ENCODE measurements around the gene PLEKHG4.

The PLEKHG4 gene

DNA sequence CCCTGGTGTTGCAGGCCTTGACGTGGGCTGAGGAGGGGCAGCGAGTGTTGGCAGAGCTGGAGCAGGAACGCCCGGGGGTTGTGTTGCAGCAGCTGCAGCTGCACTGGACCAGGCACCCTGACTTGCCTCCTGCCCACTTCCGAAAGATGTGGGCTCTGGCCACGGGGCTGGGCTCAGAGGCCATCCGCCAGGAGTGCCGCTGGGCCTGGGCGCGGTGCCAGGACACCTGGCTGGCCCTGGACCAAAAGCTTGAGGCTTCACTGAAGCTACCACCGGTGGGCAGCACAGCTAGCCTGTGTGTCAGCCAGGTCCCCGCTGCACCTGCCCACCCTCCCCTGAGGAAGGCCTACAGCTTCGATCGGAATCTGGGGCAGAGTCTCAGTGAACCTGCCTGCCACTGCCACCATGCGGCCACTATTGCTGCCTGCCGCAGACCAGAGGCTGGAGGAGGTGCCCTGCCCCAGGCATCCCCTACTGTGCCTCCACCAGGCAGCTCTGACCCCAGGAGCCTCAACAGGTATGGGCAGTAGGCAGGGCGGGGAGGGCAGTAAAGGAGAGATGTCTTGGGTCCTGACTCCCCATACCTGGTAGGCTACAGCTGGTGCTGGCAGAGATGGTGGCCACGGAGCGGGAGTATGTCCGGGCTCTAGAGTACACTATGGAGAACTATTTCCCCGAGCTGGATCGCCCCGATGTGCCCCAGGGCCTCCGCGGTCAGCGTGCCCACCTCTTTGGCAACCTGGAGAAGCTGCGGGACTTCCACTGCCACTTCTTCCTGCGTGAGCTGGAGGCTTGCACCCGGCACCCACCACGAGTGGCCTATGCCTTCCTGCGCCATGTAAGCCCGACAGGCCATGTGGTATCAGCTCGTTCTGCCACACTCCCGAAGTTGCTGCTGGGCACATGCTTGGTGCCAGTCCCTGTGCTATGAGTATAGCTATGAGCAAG, 5.6 kb downstream of the PLEKHG4 start:
- TF ChIP-seq POLR2AphosphoS5 (IDR thresholded peaks at IDR 0.05; ENCODE audit: low read depth) (no peak), GABPA (IDR thresholded peaks at IDR 0.05; ENCODE audit: low read depth) (no peak), SPI1 (IDR thresholded peaks at IDR 0.05; ENCODE audit: borderline replicate concordance, low read depth) (no peak)
- TF ChIP-seq, protein P1, sequence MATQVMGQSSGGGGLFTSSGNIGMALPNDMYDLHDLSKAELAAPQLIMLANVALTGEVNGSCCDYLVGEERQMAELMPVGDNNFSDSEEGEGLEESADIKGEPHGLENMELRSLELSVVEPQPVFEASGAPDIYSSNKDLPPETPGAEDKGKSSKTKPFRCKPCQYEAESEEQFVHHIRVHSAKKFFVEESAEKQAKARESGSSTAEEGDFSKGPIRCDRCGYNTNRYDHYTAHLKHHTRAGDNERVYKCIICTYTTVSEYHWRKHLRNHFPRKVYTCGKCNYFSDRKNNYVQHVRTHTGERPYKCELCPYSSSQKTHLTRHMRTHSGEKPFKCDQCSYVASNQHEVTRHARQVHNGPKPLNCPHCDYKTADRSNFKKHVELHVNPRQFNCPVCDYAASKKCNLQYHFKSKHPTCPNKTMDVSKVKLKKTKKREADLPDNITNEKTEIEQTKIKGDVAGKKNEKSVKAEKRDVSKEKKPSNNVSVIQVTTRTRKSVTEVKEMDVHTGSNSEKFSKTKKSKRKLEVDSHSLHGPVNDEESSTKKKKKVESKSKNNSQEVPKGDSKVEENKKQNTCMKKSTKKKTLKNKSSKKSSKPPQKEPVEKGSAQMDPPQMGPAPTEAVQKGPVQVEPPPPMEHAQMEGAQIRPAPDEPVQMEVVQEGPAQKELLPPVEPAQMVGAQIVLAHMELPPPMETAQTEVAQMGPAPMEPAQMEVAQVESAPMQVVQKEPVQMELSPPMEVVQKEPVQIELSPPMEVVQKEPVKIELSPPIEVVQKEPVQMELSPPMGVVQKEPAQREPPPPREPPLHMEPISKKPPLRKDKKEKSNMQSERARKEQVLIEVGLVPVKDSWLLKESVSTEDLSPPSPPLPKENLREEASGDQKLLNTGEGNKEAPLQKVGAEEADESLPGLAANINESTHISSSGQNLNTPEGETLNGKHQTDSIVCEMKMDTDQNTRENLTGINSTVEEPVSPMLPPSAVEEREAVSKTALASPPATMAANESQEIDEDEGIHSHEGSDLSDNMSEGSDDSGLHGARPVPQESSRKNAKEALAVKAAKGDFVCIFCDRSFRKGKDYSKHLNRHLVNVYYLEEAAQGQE (IDR thresholded peaks at IDR 0.05; ENCODE audit: insufficient replicate concordance, low read depth), result no peak
- TF ChIP-seq, protein P2, sequence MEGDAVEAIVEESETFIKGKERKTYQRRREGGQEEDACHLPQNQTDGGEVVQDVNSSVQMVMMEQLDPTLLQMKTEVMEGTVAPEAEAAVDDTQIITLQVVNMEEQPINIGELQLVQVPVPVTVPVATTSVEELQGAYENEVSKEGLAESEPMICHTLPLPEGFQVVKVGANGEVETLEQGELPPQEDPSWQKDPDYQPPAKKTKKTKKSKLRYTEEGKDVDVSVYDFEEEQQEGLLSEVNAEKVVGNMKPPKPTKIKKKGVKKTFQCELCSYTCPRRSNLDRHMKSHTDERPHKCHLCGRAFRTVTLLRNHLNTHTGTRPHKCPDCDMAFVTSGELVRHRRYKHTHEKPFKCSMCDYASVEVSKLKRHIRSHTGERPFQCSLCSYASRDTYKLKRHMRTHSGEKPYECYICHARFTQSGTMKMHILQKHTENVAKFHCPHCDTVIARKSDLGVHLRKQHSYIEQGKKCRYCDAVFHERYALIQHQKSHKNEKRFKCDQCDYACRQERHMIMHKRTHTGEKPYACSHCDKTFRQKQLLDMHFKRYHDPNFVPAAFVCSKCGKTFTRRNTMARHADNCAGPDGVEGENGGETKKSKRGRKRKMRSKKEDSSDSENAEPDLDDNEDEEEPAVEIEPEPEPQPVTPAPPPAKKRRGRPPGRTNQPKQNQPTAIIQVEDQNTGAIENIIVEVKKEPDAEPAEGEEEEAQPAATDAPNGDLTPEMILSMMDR (IDR thresholded peaks at IDR 0.05; ENCODE audit: insufficient read depth, low read length), result no peak
- DNase-seq (ENCODE audit: low read depth in 1 of 2, low spot score in 1 of 2), result no peak

DNA sequence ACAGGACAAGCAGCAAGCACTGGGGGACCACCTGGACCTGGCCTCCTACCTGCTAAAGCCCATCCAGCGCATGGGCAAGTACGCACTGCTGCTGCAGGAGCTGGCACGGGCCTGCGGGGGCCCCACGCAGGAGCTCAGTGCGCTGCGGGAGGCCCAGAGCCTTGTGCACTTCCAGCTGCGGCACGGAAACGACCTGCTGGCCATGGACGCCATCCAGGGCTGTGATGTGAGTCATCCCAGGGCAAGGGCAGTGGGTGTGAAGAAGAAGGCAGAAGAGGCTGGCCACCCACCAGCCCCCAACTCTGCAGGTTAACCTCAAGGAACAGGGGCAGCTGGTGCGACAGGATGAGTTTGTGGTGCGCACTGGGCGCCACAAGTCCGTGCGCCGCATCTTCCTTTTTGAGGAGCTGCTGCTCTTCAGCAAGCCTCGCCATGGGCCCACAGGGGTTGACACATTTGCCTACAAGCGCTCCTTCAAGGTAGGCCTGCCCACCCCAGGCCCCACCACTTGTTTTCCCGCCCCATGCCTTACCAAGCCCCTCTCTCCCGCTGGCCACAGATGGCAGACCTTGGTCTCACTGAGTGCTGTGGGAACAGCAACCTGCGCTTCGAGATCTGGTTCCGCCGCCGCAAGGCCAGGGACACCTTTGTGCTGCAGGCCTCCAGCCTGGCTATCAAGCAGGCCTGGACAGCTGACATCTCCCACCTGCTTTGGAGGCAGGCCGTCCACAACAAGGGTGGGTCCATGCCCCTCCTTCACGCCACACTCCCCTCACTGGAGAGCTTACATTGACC, 7.3 kb downstream of the PLEKHG4 start:
- TF ChIP-seq POLR2AphosphoS5 (IDR thresholded peaks at IDR 0.05; ENCODE audit: low read depth) (no peak), GABPA (IDR thresholded peaks at IDR 0.05; ENCODE audit: low read depth) (no peak), SPI1 (IDR thresholded peaks at IDR 0.05; ENCODE audit: borderline replicate concordance, low read depth) (no peak)
- TF ChIP-seq, protein P1 (IDR thresholded peaks at IDR 0.05; ENCODE audit: insufficient replicate concordance, low read depth), result no peak
- TF ChIP-seq, protein P2 (IDR thresholded peaks at IDR 0.05; ENCODE audit: insufficient read depth, low read length), result no peak
- no peak overlapping the region for H3K4me3 ChIP-seq (replicated peaks; ENCODE audit: insufficient read depth, low read length)
- no peak for DNase-seq (ENCODE audit: low read depth in 1 of 2, low spot score in 1 of 2)
- H3K27me3 ChIP-seq (ENCODE audit: insufficient read depth, poor library complexity, severe bottlenecking), result no peaks in the 10 kb centered on the region
- no peak overlapping the region for H3K27ac ChIP-seq (replicated peaks)

More for the DNA sequence above, 5.6 kb downstream of the PLEKHG4 start:
- Histone ChIP-seq H3K27ac (replicated peaks) (no peak overlapping the region), H3K27me3 (ENCODE audit: insufficient read depth, poor library complexity, severe bottlenecking) (no peaks in the 10 kb centered on the region), H3K4me3 (replicated peaks; ENCODE audit: insufficient read depth, low read length) (no peak overlapping the region)

DNA sequence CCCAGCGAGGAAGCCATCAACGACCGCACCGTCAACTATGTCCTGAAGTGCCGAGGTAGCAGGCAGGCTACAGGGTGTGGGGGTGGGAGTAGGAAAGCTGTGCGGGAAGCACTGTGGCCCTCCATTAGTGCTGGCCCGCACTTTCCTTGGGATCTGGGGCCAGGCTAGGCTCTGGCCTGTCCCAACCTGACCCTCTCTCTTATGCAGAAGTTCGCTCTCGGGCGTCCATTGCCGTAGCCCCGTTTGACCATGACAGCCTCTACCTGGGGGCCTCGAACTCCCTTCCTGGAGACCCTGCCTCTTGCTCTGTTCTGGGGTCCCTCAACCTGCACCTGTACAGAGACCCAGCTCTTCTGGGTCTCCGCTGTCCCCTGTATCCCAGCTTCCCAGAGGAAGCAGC, 8.6 kb downstream of the PLEKHG4 start:
- TF ChIP-seq POLR2AphosphoS5 (IDR thresholded peaks at IDR 0.05; ENCODE audit: low read depth), result no peak
- TF ChIP-seq, protein P1 (IDR thresholded peaks at IDR 0.05; ENCODE audit: insufficient replicate concordance, low read depth), result no peak
- no peak for TF ChIP-seq SPI1 (IDR thresholded peaks at IDR 0.05; ENCODE audit: borderline replicate concordance, low read depth)
- TF ChIP-seq, protein P2 (IDR thresholded peaks at IDR 0.05; ENCODE audit: insufficient read depth, low read length), result no peak
- no peak for TF ChIP-seq GABPA (IDR thresholded peaks at IDR 0.05; ENCODE audit: low read depth)
- no peak for DNase-seq (ENCODE audit: low read depth in 1 of 2, low spot score in 1 of 2)
- Histone ChIP-seq H3K27ac (replicated peaks) (no peak overlapping the region), H3K4me3 (replicated peaks; ENCODE audit: insufficient read depth, low read length) (no peak overlapping the region), H3K27me3 (ENCODE audit: insufficient read depth, poor library complexity, severe bottlenecking) (no peaks in the 10 kb centered on the region)
